ENCODE results near the gene ACTN2.

DNA sequence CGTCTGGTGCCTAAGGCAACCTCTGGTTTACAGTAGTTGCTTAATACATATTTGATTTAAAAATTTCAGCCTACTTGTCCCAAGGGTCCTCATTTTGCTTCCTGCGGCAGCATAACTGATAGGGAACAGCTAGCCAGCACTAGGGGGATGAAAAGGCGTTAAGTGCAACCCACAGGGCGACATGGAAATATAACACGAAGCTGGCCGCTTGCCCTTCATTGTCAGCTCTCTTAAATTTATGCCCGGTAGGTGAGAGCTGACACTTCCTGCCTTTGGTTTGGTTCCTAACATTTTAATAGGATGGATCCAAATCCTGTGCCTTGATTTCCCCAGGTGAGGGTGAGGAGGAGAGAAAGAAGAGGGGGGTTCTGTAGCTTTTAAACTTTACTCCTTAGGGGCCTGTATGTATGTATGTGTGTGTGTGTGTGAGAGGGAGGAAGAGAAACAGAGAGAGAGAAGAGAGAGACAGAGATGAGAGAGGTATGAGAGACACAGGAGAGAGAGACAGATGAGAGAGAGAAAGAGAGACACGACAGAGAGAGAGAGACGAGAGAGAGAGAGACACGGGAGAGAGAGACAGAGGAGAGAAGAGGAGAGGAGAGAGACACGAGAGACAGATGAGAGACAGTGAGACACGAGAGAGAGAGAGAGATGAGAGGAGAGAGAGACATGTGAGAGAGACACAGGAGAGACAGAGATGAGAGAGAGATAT is 938 bp upstream of the ACTN2 start:
- TF ChIP-seq EZH2 (IDR thresholded peaks at IDR 0.05) (no peak), POLR2AphosphoS5 (IDR thresholded peaks at IDR 0.05; ENCODE audit: borderline replicate concordance, low read depth, low read length) (no peak), FOXP2 (optimal IDR thresholded peaks at IDR 0.05; ENCODE audit: control extremely low read depth, extremely low read length, insufficient read depth) (no peak)
